SU-DHL-6 (cell line): ENCODE measurements around the gene PTPN4.

ENCODE experiments used
- EZH2phosphoT487 ChIP-seq: fragments of 200-600 bp; sonication (generic), shearing (Covaris generic); conservative IDR thresholded peaks from 2 replicates; pipeline ENCODE4 v1.6.1; 2018; ENCODE audit warnings: mild to moderate bottlenecking, antibody characterized with exemption, low read length, moderate library complexity, mixed read lengths
- TF ChIP-seq, protein P1 (sequence below): fragments of 200-600 bp; sonication (generic); IDR thresholded peaks from one replicate; pipeline ENCODE4 v1.5.1; 2017; ENCODE audit warnings: antibody characterized with exemption, mild to moderate bottlenecking, low read length, moderate library complexity; ENCODE audit not compliant: insufficient read depth, poor library complexity, severe bottlenecking

DNA sequence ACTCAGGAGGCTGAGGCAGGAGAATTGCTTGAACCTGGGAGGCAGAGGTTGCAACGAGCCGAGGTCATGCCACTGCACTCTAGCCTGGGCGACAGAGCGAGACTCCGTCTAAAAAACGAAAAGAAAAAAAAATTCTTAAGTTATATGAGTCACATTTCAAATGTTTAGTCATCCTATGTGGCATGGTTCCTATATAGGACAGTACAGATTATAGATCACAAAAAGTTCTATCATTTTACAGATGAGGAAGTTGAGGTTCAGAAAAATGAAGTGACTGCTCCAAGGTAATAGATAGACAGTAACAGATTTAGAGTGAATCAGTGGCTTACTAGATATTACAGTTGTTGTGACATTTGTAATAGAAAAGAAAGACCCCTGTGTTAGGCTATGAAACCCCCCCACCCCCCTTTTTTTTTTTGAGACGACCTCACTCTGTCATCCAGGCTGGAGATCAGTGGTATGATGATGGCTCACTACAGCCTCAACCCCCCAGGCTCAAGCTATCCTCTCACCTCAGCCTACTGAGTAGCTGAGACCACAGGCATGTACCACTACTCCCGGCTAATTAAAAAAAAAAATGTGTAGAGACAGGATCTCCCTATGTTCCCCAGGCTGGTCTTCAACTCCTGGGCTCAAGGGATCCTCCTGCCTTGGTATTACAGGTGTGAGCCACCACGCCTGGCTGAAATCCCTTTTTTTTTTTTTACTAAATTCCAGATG lies 22.7 kb downstream of the PTPN4 start:
- TF ChIP-seq EZH2phosphoT487, result no peak
- TF ChIP-seq, protein P1, sequence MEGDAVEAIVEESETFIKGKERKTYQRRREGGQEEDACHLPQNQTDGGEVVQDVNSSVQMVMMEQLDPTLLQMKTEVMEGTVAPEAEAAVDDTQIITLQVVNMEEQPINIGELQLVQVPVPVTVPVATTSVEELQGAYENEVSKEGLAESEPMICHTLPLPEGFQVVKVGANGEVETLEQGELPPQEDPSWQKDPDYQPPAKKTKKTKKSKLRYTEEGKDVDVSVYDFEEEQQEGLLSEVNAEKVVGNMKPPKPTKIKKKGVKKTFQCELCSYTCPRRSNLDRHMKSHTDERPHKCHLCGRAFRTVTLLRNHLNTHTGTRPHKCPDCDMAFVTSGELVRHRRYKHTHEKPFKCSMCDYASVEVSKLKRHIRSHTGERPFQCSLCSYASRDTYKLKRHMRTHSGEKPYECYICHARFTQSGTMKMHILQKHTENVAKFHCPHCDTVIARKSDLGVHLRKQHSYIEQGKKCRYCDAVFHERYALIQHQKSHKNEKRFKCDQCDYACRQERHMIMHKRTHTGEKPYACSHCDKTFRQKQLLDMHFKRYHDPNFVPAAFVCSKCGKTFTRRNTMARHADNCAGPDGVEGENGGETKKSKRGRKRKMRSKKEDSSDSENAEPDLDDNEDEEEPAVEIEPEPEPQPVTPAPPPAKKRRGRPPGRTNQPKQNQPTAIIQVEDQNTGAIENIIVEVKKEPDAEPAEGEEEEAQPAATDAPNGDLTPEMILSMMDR, result no peak
